Skeletal muscle cell (primary cell): ENCODE results near the gene ALMS1.
"Not testable (repeated sequence)": the region's sequence is repeated elsewhere in the genome, so short reads cannot be mapped to it uniquely, and the experiment has no call there.

Experiments
- DNase-seq: peaks from one replicate; pipeline ENCODE4 v3.0.0-alpha.2; 2010; ENCODE audit warnings: low read depth
- H3K4me3 ChIP-seq: 2 replicates; pipeline ENCODE4 v1.5.1; 2011; ENCODE audit warnings: low read depth, mild to moderate bottlenecking, control low read depth, low read length, moderate library complexity

The ALMS1 gene

GRCh38 chr2:73604589-73604988 is 219.0 kb downstream of the ALMS1 start:
- not testable (repeated sequence) for DNase-seq

GRCh38 chr2:73610111-73610510 is 224.5 kb downstream of the ALMS1 start:
- H3K4me3 ChIP-seq: no peak overlapping the region
- DNase-seq: no peak

More at GRCh38 chr2:73604589-73604988, 219.0 kb downstream of the ALMS1 start:
- H3K4me3 ChIP-seq: not testable (repeated sequence)

- DNase-seq: no peak
- H3K4me3 ChIP-seq: no peak overlapping the region
These were observed 225.6 kb downstream of the ALMS1 start for GRCh38 chr2:73611193-73611592.

- no peak overlapping the region for H3K4me3 ChIP-seq
- peak; percentile 20 for DNase-seq
These were observed 226.2 kb downstream of the ALMS1 start for GRCh38 chr2:73611867-73612266.

GRCh38 chr2:73614105-73614504 is 228.5 kb downstream of the ALMS1 start:
- no peak overlapping the region for H3K4me3 ChIP-seq
- no peak for DNase-seq

GRCh38 chr2:73614997-73615396 is 229.4 kb downstream of the ALMS1 start:
- no peak for DNase-seq
- no peak overlapping the region for H3K4me3 ChIP-seq

- DNase-seq, H3K4me3 ChIP-seq: not testable (repeated sequence)
These were observed 234.3 kb downstream of the ALMS1 start for GRCh38 chr2:73619925-73620324.

GRCh38 chr2:73624036-73624435 is 238.4 kb downstream of the ALMS1 start:
- not testable (repeated sequence) for DNase-seq, H3K4me3 ChIP-seq

- not testable (repeated sequence) for DNase-seq
These were observed 239.0 kb downstream of the ALMS1 start for GRCh38 chr2:73624625-73625024.

GRCh38 chr2:73626237-73626636 is 240.6 kb downstream of the ALMS1 start:
- H3K4me3 ChIP-seq, DNase-seq: not testable (repeated sequence)

More at GRCh38 chr2:73624625-73625024, 239.0 kb downstream of the ALMS1 start:
- not testable (repeated sequence) for H3K4me3 ChIP-seq

GRCh38 chr2:73628493-73628892 is 242.9 kb downstream of the ALMS1 start:
- not testable (repeated sequence) for H3K4me3 ChIP-seq, DNase-seq

GRCh38 chr2:73630662-73631266 is 245.1 kb downstream of the ALMS1 start:
- not testable (repeated sequence) for H3K4me3 ChIP-seq, DNase-seq

GRCh38 chr2:73636977-73637376 is 251.3 kb downstream of the ALMS1 start:
- H3K4me3 ChIP-seq, DNase-seq: not testable (repeated sequence)

GRCh38 chr2:73638429-73638828 is 252.8 kb downstream of the ALMS1 start:
- no peak overlapping the region for H3K4me3 ChIP-seq
- DNase-seq: no peak

- H3K4me3 ChIP-seq: no peak overlapping the region
- DNase-seq: no peak
These were observed 254.9 kb downstream of the ALMS1 start for GRCh38 chr2:73640511-73640911.

GRCh38 chr2:73640946-73641766 is 255.5 kb downstream of the ALMS1 start:
- no peak overlapping the region for H3K4me3 ChIP-seq
- DNase-seq: no peak

GRCh38 chr2:73641767-73642062 is 256.1 kb downstream of the ALMS1 start:
- H3K4me3 ChIP-seq: no peak overlapping the region
- no peak for DNase-seq

GRCh38 chr2:73642338-73643018 is 256.8 kb downstream of the ALMS1 start, which contains the start of gene NAT8:
Gene NAT8, minus strand, starts transcription at chr2:73642422. Its CDS starts 794 bp downstream, at chr2:73641628.
- no peak for DNase-seq
- H3K4me3 ChIP-seq: no peak within 1 kb of the TSS

GRCh38 chr2:73647690-73648089 is 262.1 kb downstream of the ALMS1 start:
- not testable (repeated sequence) for DNase-seq, H3K4me3 ChIP-seq

- DNase-seq: no peak
- H3K4me3 ChIP-seq: no peak overlapping the region
These were observed 266.1 kb downstream of the ALMS1 start for GRCh38 chr2:73651591-73652230.
